KOPT-K1 (cell line): ENCODE data around the gene ACOX2.

ENCODE experiments used
- H3K27ac ChIP-seq: fragments of 200-600 bp; sonication (generic); 2 replicates; pipeline ENCODE4 v1.5.1; 2016; ENCODE audit warnings: antibody characterized with exemption, mild to moderate bottlenecking, low read depth, low read length; ENCODE audit not compliant: poor library complexity, severe bottlenecking
- H3K36me3 ChIP-seq: fragments of 200-600 bp; sonication (generic); 2 replicates; pipeline ENCODE4 v1.5.1; 2017; ENCODE audit warnings: antibody characterized with exemption, mild to moderate bottlenecking, low read length, moderate library complexity; ENCODE audit not compliant: insufficient read depth
- H3K9me3 ChIP-seq: fragments of 200-600 bp; sonication (generic); 2 replicates; pipeline ENCODE4 v1.5.1; 2017; ENCODE audit warnings: antibody characterized with exemption, low read length, mild to moderate bottlenecking; ENCODE audit not compliant: insufficient read depth, poor library complexity, severe bottlenecking

The ACOX2 gene

GRCh38 chr3:58557491-58557890 is 20.5 kb upstream of the ACOX2 start:
- Histone ChIP-seq H3K27ac (no peak overlapping the region), H3K9me3 (peaks cover 2% of the 10 kb centered on the region), H3K36me3 (no peaks in the 10 kb centered on the region)

- Histone ChIP-seq H3K9me3 (peaks cover 6% of the 10 kb centered on the region), H3K36me3 (no peaks in the 10 kb centered on the region), H3K27ac (no peak overlapping the region)
Measured at GRCh38 chr3:58556761-58557221, 19.8 kb upstream of the ACOX2 start.

- Histone ChIP-seq H3K27ac (no peak overlapping the region), H3K36me3 (no peaks in the 10 kb centered on the region), H3K9me3 (peaks cover 6% of the 10 kb centered on the region)
Measured at GRCh38 chr3:58556001-58556400, 19.0 kb upstream of the ACOX2 start.

DNA sequence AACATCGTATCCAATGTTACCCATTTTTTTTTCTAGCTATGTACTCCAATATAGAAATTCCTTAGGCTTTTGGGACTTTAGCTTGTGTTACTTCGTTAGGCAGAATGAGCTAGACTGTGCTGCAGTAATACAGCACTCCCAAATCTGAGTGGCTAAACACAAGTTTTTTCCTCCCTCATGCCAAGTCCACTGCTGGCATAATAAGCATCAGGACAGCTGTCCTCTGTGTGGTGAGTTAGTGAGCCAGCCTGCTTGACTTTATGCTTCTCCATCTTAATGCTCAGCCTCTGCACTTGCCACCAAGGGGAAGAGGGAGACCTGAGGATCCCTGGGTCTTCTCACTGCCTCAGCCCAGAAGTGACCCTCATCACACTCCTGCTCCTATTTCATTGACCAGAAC is 18.2 kb upstream of the ACOX2 start:
- H3K36me3 ChIP-seq, result no peaks in the 10 kb centered on the region
- H3K9me3 ChIP-seq, result peaks cover 6% of the 10 kb centered on the region
- H3K27ac ChIP-seq, result no peak overlapping the region

- H3K27ac ChIP-seq, result no peak overlapping the region
- peaks cover 6% of the 10 kb centered on the region for H3K9me3 ChIP-seq
- H3K36me3 ChIP-seq, result no peaks in the 10 kb centered on the region
Measured at GRCh38 chr3:58553003-58553402, 16.0 kb upstream of the ACOX2 start.

DNA sequence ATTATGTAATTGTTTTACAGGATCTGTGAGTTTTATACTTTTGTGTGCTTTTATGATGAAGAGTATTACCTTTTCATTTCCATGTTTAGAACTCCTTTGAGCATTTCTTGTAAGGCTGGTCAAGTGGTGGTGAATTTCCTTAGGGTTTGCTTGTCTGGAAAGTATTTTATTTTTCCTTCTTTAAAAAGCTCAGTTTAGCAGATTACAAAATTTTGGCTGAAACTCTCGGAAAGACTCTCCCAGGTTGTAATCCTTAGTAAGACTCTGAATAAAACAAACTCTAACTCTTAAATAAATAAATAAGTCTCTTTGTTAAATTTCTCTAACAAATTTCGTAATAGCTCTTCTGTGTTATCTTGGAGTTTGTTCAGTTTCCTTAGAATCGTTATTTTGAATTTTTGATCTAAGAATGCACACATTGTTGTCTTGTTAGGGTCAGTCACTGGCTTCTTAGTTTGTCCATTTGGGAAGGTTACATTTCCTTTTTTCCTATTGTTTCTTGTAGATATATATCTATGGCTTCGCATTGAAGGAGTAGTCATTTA is 14.7 kb upstream of the ACOX2 start:
- Histone ChIP-seq H3K27ac (no peak overlapping the region), H3K9me3 (peaks cover 6% of the 10 kb centered on the region), H3K36me3 (no peaks in the 10 kb centered on the region)

GRCh38 chr3:58544541-58544940 is 7.6 kb upstream of the ACOX2 start:
- no peaks in the 10 kb centered on the region for H3K9me3 ChIP-seq
- no peaks in the 10 kb centered on the region for H3K36me3 ChIP-seq
- no peak overlapping the region for H3K27ac ChIP-seq

GRCh38 chr3:58540176-58540858 is 3.3 kb upstream of the ACOX2 start:
- H3K27ac ChIP-seq, result no peak overlapping the region
- no peaks in the 10 kb centered on the region for H3K9me3 ChIP-seq
- H3K36me3 ChIP-seq, result no peaks in the 10 kb centered on the region

DNA sequence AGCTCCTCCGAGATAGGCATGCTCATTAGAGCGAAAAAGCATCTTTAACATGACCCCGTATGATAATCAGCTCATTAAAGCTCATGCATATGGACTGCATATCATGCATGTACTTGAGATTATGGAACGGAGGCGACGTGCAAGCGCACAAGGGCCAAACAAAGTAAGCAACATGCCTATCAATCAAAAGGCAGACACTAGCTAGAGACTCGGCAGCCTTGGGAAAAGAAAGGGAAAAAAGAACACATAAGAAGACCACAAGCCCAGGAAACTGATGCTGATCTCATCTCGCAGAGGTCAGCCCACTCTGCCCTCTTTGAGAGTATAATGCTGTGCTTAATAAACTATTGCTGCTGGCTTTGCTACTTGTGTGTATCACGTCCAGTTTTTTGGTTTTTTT is 2.6 kb upstream of the ACOX2 start:
- Histone ChIP-seq H3K9me3 (no peaks in the 10 kb centered on the region), H3K27ac (no peak overlapping the region), H3K36me3 (no peaks in the 10 kb centered on the region)

DNA sequence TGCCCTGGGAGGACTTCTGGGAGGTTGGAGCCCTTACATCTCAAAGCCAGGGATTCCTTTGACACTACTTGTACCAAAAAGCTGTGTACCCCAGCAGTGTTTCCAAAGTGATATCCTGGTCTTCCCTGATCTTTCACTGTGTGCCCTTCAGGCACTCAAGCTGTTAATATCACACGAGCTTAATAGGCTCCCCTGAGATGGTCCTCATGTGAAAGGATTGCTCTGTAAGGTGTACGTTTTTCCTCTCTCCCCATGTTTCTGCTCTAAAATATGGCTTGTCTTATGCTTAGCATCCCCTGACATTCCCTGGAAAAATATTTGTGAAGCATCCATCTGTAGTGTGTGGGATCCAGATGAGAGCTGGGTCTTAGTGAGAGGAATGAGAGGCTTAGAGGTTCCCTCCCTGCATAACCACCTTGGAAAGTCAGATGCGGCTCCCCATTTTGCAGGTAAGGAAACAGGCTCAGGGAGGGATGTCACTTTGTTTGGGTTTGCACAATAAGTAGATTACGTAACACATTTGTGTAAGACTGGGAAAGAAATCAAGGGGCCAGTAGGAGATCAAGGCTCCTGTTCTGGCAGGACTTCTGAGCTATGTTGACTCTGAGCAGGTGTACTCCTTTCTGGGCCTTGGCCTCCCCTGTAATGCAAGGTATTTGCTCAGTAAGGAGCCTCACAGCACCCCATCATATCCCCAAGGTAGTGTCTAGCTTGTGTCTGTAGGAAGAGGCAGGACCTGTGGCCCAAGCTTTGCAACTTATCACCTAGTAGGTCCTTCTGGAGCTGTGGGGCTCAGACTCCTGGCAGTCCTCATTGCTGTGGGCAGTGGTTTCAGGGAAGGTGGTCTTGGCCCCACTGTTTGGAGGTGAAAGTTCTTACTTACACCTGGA is 667 bp upstream of the ACOX2 start:
- Histone ChIP-seq H3K27ac (no peak overlapping the region), H3K36me3 (no peaks in the 10 kb centered on the region), H3K9me3 (no peaks in the 10 kb centered on the region)

DNA sequence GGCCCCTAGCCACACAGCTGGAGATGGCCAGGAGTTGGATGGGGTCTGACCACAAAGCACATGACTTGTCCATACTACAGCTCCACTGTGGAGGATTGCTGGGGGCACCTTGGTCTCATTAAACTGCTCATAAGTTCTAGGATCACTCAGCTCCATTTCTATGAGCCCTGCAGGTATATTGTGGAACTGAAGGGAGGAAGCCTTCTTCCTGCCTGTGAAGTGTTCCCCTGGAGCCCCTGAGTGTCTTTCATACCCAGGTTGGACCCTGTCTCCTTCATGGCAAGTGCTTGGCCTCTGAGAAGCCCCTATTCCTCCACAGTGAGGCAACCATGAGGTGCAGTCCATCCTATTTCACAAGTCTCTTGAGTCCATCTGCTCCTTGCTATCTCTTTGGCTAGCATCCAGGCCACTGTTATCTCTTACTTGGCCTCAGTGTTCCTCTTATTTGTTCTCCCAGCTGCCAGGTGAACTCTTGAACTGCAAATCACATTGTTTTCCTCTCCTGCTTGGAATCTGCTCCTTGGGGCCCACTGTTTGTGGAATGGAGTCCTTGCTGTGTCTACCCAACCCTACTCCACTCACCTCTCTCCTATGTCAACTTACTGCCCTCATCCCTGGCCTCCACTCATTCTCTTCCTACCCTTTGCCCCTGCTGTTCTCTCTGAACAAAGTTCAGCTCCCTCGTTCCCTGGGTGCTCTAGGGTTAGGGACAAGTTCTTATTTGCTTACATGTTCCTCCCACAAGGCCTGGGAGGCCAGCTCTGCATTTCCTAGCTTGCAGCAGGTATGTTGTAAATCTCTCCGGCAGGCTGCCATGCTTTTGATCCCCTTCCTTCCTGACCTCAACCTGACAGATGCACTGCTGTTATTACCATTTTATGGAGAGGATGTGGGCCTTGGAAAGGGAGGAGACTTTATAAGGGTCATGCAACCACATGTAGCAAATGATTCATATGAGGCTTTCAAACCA is 1.2 kb downstream of the ACOX2 start:
- Histone ChIP-seq H3K27ac (no peak overlapping the region), H3K9me3 (no peaks in the 10 kb centered on the region), H3K36me3 (no peaks in the 10 kb centered on the region)

- H3K36me3 ChIP-seq, result no peaks in the 10 kb centered on the region
Measured at GRCh38 chr3:58534592-58535494, 2.1 kb downstream of the ACOX2 start.

DNA sequence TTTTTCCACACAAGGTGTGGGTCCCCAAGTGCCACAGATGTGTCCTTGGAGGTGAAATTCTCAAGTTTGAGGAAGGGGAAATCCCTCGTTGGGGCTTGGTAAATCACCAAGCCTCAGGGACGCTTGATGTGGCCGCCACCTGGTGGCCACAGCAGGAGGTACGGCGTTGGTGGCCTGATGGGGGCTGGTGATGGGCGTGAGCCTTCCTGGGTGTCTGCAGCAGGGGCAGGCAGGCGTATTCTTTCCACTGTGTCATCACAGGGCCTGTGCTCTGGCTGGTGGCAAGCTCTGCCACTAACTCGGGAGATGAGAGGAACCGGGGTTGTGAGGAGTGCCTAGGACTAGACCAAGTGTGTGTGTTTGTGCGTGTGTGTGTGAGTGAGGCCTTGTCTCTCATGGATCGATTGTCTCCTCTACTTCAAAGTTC is 4.2 kb downstream of the ACOX2 start:
- Histone ChIP-seq H3K36me3 (no peaks in the 10 kb centered on the region), H3K9me3 (no peaks in the 10 kb centered on the region), H3K27ac (no peak overlapping the region)

More at GRCh38 chr3:58534592-58535494, 2.1 kb downstream of the ACOX2 start:
- H3K9me3 ChIP-seq, result no peaks in the 10 kb centered on the region
- no peak overlapping the region for H3K27ac ChIP-seq

- H3K27ac ChIP-seq, result no peak overlapping the region
- H3K9me3 ChIP-seq, result no peaks in the 10 kb centered on the region
- H3K36me3 ChIP-seq, result no peaks in the 10 kb centered on the region
Measured at GRCh38 chr3:58531956-58532355, 5.0 kb downstream of the ACOX2 start.
